HepG2 (cell line): ENCODE results near the gene FYB2. TPM values are rescaled to one million over a fixed set of nuclear protein-coding genes. Genes with fewer than 3 reads are reported as not detected.

Experiments used
- HNF4G ChIP-seq, 2 experiments: sonication (generic) in 1 of 2; formaldehyde crosslinking in 1 of 2; IDR thresholded peaks; 2 replicates each; pipeline versions ENCODE4 v1.4.0 to v1.6.1; 2011 to 2020; ENCODE audit warnings: borderline replicate concordance in 2 of 2, low read depth in 2 of 2, mild to moderate bottlenecking in 2 of 2, low read length in 1 of 2, missing genetic modification reagents in 1 of 2, moderate library complexity in 1 of 2
- TP53 ChIP-seq: sonication (generic); formaldehyde crosslinking; conservative IDR thresholded peaks from 2 replicates; pipeline ENCODE4 v1.4.0; 2020; ENCODE audit warnings: missing genetic modification reagents
- ZNF124 ChIP-seq: sonication (generic); formaldehyde crosslinking; IDR thresholded peaks from 2 replicates; pipeline ENCODE4 v1.4.0; 2020; ENCODE audit warnings: missing genetic modification reagents
- ZNF230 ChIP-seq: sonication (generic); formaldehyde crosslinking; IDR thresholded peaks from 2 replicates; pipeline ENCODE4 v1.4.0; 2020; ENCODE audit warnings: mild to moderate bottlenecking, missing genetic modification reagents
- ZNF274 ChIP-seq: sonication (generic); formaldehyde crosslinking; IDR thresholded peaks from 2 replicates; pipeline ENCODE4 v1.5.1; 2020; ENCODE audit warnings: mild to moderate bottlenecking, missing genetic modification reagents
- polyA plus RNA-seq, 8 experiments: library from polyadenylated mRNA; depleted of rRNA in 3 of 8; stranded (reverse) in 7 of 8; unstranded in 1 of 8; fragments of >200 nt; fragmentation: Illumina TruSeq in 4 of 8; extraction: Trizol in 4 of 8; gene quantifications; 2 replicates each; pipeline versions ENCODE4 v1.2.1 to v1.2.3, GENCODE V29; 2011 to 2016; ENCODE audit warnings: low read depth in 4 of 8, missing spikeins in 1 of 8, mixed read lengths in 1 of 8; ENCODE audit not compliant: insufficient read depth in 1 of 8
- total RNA-seq, 5 experiments: library from RNA; depleted of rRNA; stranded (reverse); fragments of >200 nt; fragmentation: Illumina TruSeq; extraction: Trizol; gene quantifications; 2 replicates each; pipeline ENCODE4 v1.2.3, GENCODE V29; 2016; ENCODE audit warnings: low read depth in 1 of 5
- TF ChIP-seq, protein P1 (sequence below): sonication (generic); formaldehyde crosslinking; IDR thresholded peaks from 2 replicates; pipeline ENCODE4 v1.4.0; 2020; ENCODE audit warnings: mild to moderate bottlenecking, low read depth, missing genetic modification reagents
- TF ChIP-seq, protein P2 (sequence below): sonication (generic); formaldehyde crosslinking; IDR thresholded peaks from 2 replicates; pipeline ENCODE4 v1.5.0; 2020; ENCODE audit warnings: mild to moderate bottlenecking, low read depth, missing genetic modification reagents, borderline replicate concordance
- TF ChIP-seq, protein P3 (sequence below): sonication (generic); formaldehyde crosslinking; IDR thresholded peaks from 2 replicates; pipeline ENCODE4 v1.5.0; 2020; ENCODE audit warnings: mild to moderate bottlenecking, missing genetic modification reagents
- TF ChIP-seq, protein P4 (sequence below): sonication (generic); formaldehyde crosslinking; IDR thresholded peaks from 2 replicates; pipeline ENCODE4 v1.5.1; 2020; ENCODE audit warnings: mild to moderate bottlenecking, missing genetic modification reagents, borderline replicate concordance
- TF ChIP-seq, protein P5 (sequence below): sonication (generic); formaldehyde crosslinking; IDR thresholded peaks from 2 replicates; pipeline ENCODE4 v1.5.0; 2020; ENCODE audit warnings: missing genetic modification reagents
- TF ChIP-seq, protein P6 (sequence below): sonication (generic); formaldehyde crosslinking; IDR thresholded peaks from 2 replicates; pipeline ENCODE4 v1.5.0; 2020; ENCODE audit warnings: mild to moderate bottlenecking, missing genetic modification reagents, borderline replicate concordance

FYB2 gene
- total and polyA plus RNA-seq, 2 of the 13 experiments (the other 11 are each of a cell fraction or from before 2014, with no cell fraction given) = 1.2 to 2.7 TPM

DNA sequence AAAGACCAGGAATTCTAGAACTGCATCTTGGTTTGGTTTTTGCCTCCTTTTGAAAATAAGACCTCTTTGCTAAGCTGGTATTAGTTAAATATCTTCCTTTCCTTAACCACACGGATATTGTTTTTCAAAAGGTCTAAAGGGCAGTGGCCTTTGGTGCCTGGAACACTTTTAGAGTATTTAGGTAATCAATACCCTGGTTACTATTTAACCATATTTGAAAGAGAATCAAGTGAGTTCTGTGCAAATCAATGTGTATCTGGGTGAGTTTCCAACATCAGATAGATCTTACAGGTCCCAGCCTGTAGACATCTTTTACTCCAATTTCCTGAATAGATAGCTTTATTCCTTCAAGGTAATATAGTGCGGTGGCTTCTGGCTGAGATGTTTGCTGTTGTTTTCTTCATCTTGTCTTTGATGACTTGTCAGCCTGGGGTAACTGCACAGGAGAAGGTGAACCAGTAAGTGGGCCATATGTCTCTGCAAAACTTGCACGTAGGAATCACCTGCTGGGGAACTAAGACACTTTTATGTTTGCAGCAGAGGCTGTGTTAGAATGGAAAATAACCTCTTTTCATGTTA lies 35.4 kb upstream of the FYB2 start, which contains the start of gene C8A (continued):
- TF ChIP-seq, protein P1, sequence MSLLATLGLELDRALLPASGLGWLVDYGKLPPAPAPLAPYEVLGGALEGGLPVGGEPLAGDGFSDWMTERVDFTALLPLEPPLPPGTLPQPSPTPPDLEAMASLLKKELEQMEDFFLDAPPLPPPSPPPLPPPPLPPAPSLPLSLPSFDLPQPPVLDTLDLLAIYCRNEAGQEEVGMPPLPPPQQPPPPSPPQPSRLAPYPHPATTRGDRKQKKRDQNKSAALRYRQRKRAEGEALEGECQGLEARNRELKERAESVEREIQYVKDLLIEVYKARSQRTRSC (CRISPR knock-in tag) = no peak
- TF ChIP-seq ZNF124 (CRISPR knock-in tag) = 0 out of 2 replicates have a peak, but pooled peaks have one; percentile 24
- TF ChIP-seq, protein P2, sequence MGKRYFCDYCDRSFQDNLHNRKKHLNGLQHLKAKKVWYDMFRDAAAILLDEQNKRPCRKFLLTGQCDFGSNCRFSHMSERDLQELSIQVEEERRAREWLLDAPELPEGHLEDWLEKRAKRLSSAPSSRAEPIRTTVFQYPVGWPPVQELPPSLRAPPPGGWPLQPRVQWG = no peak
- no peak for TF ChIP-seq TP53
- TF ChIP-seq, protein P3, sequence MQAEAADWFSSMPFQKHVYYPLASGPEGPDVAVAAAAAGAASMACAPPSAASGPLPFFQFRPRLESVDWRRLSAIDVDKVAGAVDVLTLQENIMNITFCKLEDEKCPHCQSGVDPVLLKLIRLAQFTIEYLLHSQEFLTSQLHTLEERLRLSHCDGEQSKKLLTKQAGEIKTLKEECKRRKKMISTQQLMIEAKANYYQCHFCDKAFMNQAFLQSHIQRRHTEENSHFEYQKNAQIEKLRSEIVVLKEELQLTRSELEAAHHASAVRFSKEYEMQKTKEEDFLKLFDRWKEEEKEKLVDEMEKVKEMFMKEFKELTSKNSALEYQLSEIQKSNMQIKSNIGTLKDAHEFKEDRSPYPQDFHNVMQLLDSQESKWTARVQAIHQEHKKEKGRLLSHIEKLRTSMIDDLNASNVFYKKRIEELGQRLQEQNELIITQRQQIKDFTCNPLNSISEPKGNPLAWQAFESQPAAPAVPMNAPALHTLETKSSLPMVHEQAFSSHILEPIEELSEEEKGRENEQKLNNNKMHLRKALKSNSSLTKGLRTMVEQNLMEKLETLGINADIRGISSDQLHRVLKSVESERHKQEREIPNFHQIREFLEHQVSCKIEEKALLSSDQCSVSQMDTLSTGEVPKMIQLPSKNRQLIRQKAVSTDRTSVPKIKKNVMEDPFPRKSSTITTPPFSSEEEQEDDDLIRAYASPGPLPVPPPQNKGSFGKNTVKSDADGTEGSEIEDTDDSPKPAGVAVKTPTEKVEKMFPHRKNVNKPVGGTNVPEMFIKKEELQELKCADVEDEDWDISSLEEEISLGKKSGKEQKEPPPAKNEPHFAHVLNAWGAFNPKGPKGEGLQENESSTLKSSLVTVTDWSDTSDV = no peak
- no peak for TF ChIP-seq ZNF274 (CRISPR knock-in tag)
- peak; percentile 93 for TF ChIP-seq HNF4G (IDR thresholded peaks at IDR 0.05; ENCODE audit: borderline replicate concordance, low read depth, low read length)
- TF ChIP-seq HNF4G (CRISPR knock-in tag; IDR thresholded peaks at IDR 0.05; ENCODE audit: borderline replicate concordance, low read depth) = peak; percentile 54; the same call in 1 of the 2 replicates
- TF ChIP-seq, protein P4, sequence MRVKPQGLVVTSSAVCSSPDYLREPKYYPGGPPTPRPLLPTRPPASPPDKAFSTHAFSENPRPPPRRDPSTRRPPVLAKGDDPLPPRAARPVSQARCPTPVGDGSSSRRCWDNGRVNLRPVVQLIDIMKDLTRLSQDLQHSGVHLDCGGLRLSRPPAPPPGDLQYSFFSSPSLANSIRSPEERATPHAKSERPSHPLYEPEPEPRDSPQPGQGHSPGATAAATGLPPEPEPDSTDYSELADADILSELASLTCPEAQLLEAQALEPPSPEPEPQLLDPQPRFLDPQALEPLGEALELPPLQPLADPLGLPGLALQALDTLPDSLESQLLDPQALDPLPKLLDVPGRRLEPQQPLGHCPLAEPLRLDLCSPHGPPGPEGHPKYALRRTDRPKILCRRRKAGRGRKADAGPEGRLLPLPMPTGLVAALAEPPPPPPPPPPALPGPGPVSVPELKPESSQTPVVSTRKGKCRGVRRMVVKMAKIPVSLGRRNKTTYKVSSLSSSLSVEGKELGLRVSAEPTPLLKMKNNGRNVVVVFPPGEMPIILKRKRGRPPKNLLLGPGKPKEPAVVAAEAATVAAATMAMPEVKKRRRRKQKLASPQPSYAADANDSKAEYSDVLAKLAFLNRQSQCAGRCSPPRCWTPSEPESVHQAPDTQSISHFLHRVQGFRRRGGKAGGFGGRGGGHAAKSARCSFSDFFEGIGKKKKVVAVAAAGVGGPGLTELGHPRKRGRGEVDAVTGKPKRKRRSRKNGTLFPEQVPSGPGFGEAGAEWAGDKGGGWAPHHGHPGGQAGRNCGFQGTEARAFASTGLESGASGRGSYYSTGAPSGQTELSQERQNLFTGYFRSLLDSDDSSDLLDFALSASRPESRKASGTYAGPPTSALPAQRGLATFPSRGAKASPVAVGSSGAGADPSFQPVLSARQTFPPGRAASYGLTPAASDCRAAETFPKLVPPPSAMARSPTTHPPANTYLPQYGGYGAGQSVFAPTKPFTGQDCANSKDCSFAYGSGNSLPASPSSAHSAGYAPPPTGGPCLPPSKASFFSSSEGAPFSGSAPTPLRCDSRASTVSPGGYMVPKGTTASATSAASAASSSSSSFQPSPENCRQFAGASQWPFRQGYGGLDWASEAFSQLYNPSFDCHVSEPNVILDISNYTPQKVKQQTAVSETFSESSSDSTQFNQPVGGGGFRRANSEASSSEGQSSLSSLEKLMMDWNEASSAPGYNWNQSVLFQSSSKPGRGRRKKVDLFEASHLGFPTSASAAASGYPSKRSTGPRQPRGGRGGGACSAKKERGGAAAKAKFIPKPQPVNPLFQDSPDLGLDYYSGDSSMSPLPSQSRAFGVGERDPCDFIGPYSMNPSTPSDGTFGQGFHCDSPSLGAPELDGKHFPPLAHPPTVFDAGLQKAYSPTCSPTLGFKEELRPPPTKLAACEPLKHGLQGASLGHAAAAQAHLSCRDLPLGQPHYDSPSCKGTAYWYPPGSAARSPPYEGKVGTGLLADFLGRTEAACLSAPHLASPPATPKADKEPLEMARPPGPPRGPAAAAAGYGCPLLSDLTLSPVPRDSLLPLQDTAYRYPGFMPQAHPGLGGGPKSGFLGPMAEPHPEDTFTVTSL = peak; percentile 99
- TF ChIP-seq, protein P5, sequence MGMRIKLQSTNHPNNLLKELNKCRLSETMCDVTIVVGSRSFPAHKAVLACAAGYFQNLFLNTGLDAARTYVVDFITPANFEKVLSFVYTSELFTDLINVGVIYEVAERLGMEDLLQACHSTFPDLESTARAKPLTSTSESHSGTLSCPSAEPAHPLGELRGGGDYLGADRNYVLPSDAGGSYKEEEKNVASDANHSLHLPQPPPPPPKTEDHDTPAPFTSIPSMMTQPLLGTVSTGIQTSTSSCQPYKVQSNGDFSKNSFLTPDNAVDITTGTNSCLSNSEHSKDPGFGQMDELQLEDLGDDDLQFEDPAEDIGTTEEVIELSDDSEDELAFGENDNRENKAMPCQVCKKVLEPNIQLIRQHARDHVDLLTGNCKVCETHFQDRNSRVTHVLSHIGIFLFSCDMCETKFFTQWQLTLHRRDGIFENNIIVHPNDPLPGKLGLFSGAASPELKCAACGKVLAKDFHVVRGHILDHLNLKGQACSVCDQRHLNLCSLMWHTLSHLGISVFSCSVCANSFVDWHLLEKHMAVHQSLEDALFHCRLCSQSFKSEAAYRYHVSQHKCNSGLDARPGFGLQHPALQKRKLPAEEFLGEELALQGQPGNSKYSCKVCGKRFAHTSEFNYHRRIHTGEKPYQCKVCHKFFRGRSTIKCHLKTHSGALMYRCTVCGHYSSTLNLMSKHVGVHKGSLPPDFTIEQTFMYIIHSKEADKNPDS (CRISPR knock-in tag) = peak; percentile 51; the same call in 1 of the 2 replicates
- TF ChIP-seq, protein P6, sequence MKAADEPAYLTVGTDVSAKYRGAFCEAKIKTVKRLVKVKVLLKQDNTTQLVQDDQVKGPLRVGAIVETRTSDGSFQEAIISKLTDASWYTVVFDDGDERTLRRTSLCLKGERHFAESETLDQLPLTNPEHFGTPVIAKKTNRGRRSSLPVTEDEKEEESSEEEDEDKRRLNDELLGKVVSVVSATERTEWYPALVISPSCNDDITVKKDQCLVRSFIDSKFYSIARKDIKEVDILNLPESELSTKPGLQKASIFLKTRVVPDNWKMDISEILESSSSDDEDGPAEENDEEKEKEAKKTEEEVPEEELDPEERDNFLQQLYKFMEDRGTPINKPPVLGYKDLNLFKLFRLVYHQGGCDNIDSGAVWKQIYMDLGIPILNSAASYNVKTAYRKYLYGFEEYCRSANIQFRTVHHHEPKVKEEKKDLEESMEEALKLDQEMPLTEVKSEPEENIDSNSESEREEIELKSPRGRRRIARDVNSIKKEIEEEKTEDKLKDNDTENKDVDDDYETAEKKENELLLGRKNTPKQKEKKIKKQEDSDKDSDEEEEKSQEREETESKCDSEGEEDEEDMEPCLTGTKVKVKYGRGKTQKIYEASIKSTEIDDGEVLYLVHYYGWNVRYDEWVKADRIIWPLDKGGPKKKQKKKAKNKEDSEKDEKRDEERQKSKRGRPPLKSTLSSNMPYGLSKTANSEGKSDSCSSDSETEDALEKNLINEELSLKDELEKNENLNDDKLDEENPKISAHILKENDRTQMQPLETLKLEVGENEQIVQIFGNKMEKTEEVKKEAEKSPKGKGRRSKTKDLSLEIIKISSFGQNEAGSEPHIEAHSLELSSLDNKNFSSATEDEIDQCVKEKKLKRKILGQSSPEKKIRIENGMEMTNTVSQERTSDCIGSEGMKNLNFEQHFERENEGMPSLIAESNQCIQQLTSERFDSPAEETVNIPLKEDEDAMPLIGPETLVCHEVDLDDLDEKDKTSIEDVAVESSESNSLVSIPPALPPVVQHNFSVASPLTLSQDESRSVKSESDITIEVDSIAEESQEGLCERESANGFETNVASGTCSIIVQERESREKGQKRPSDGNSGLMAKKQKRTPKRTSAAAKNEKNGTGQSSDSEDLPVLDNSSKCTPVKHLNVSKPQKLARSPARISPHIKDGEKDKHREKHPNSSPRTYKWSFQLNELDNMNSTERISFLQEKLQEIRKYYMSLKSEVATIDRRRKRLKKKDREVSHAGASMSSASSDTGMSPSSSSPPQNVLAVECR (CRISPR knock-in tag) = peak; percentile 52; the same call in 1 of the 2 replicates
- no peak for TF ChIP-seq ZNF230 (CRISPR knock-in tag)
